PC-9 (cell line): ENCODE measurements around the gene GPBAR1.

Experiments used
- CTCF ChIP-seq: fragments of 200-600 bp; sonication (generic); conservative IDR thresholded peaks from 2 replicates; pipeline ENCODE4 v1.6.1; 2017; ENCODE audit warnings: mixed run types, antibody characterized with exemption, mild to moderate bottlenecking, moderate library complexity
- EZH2 ChIP-seq: fragments of 200-600 bp; sonication (generic); IDR thresholded peaks from 2 replicates; pipeline ENCODE4 v1.8.0; 2017; ENCODE audit warnings: antibody characterized with exemption, low read depth

- TF ChIP-seq CTCF (no peak), EZH2 (no peak)
These were observed 29.9 kb upstream of the GPBAR1 start for GRCh38 chr2:218230882-218231281.
